ENCODE data around the gene MBNL2.

The MBNL2 gene

GRCh38 chr13:97235549-97236231 is 13.6 kb downstream of the MBNL2 start:
- TF ChIP-seq, protein P1, sequence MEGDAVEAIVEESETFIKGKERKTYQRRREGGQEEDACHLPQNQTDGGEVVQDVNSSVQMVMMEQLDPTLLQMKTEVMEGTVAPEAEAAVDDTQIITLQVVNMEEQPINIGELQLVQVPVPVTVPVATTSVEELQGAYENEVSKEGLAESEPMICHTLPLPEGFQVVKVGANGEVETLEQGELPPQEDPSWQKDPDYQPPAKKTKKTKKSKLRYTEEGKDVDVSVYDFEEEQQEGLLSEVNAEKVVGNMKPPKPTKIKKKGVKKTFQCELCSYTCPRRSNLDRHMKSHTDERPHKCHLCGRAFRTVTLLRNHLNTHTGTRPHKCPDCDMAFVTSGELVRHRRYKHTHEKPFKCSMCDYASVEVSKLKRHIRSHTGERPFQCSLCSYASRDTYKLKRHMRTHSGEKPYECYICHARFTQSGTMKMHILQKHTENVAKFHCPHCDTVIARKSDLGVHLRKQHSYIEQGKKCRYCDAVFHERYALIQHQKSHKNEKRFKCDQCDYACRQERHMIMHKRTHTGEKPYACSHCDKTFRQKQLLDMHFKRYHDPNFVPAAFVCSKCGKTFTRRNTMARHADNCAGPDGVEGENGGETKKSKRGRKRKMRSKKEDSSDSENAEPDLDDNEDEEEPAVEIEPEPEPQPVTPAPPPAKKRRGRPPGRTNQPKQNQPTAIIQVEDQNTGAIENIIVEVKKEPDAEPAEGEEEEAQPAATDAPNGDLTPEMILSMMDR (IDR thresholded peaks at IDR 0.05; ENCODE audit: low read depth, low read length), result no peak
- Histone ChIP-seq H3K27ac (no peak overlapping the region), H3K27me3 (ENCODE audit: insufficient read depth, low read depth, severe bottlenecking) (no peaks in the 10 kb centered on the region), H3K36me3 (peaks cover 2% of the 10 kb centered on the region; the same call in 1 of the 2 replicates), H3K9me3 (ENCODE audit: severe bottlenecking) (no peaks in the 10 kb centered on the region), H3K4me3 (ENCODE audit: low read depth, low read length) (no peak overlapping the region)
- DNase-seq, result no peak

DNA sequence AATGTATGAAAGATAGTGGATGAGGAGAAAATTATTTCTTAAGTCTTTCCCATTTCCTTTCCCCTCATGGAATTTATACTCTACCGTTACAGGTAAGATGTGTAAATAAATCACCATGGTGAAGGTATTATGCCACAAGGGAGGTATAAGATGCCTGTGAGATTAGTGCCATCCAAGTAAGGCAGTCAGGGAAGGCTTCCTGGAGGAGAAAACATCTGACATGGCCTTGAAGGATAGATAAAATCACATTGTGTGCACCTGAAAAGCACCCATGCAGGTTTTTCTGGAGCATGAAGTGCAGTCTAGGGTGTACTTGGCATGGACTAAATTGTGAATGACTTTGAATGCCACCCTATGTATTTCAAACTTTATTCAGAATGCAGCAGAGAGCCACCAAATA is 15.3 kb downstream of the MBNL2 start:
- H3K36me3 ChIP-seq, result peaks cover 2% of the 10 kb centered on the region; the same call in 1 of the 2 replicates
- TF ChIP-seq, protein P1 (IDR thresholded peaks at IDR 0.05; ENCODE audit: low read depth, low read length), result no peak
- H3K4me3 ChIP-seq (ENCODE audit: low read depth, low read length), result no peak overlapping the region
- no peaks in the 10 kb centered on the region for H3K9me3 ChIP-seq (ENCODE audit: severe bottlenecking)
- no peaks in the 10 kb centered on the region for H3K27me3 ChIP-seq (ENCODE audit: insufficient read depth, low read depth, severe bottlenecking)
- H3K27ac ChIP-seq, result no peak overlapping the region
- no peak for DNase-seq

DNA sequence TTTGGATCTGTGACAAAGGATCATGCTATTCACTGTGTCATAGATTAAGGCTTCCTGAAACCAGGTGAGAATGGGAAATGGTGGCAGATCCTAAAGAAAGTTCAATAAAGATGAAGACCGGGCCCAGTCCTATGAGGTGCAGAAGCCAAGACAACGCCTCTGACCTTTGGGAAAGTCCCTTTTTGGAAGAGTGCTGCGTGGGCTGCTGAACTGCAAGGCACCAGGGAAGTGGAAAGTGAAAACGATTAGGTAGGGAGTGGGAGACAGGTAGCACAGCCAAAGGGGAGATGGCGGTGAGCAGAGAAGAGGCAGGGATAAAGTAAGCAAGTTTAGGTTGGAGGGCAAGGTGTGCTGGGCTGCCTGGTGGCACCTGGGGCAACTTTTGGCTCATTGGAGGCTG is 16.3 kb downstream of the MBNL2 start:
- Histone ChIP-seq H3K9me3 (ENCODE audit: severe bottlenecking) (no peaks in the 10 kb centered on the region), H3K27me3 (ENCODE audit: insufficient read depth, low read depth, severe bottlenecking) (no peaks in the 10 kb centered on the region), H3K27ac (no peak overlapping the region), H3K4me3 (ENCODE audit: low read depth, low read length) (no peak overlapping the region), H3K36me3 (peaks cover 2% of the 10 kb centered on the region; the same call in 1 of the 2 replicates)
- no peak for DNase-seq
- TF ChIP-seq, protein P1 (IDR thresholded peaks at IDR 0.05; ENCODE audit: low read depth, low read length), result no peak

GRCh38 chr13:97238883-97239282 is 16.8 kb downstream of the MBNL2 start:
- no peak overlapping the region for H3K27ac ChIP-seq
- TF ChIP-seq, protein P1 (IDR thresholded peaks at IDR 0.05; ENCODE audit: low read depth, low read length), result no peak
- H3K9me3 ChIP-seq (ENCODE audit: severe bottlenecking), result no peaks in the 10 kb centered on the region
- H3K27me3 ChIP-seq (ENCODE audit: insufficient read depth, low read depth, severe bottlenecking), result no peaks in the 10 kb centered on the region
- no peak for DNase-seq
- H3K4me3 ChIP-seq (ENCODE audit: low read depth, low read length), result no peak overlapping the region
- H3K36me3 ChIP-seq, result peaks cover 2% of the 10 kb centered on the region; the same call in 1 of the 2 replicates

DNA sequence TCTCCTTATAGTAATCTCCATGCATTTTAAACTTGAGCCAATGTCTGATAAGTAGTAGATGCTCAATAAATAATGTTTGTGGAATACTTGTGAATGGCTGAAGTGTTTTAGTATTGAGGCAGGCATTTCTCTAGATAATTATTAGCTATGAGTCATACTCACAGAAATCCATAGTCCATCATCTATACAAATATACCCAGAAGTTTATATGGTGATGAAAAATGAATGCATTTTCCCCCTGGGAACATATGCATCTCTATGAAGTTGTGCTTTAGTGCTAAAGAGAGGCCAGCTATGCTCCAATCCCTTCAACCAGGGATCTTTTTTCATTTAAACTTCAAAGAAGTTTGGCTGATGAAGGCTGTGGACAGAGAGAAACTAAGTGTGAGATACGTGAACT is 17.2 kb downstream of the MBNL2 start:
- DNase-seq, result no peak
- H3K4me3 ChIP-seq (ENCODE audit: low read depth, low read length), result no peak overlapping the region
- H3K27ac ChIP-seq, result no peak overlapping the region
- no peaks in the 10 kb centered on the region for H3K9me3 ChIP-seq (ENCODE audit: severe bottlenecking)
- no peaks in the 10 kb centered on the region for H3K27me3 ChIP-seq (ENCODE audit: insufficient read depth, low read depth, severe bottlenecking)
- H3K36me3 ChIP-seq, result peaks cover 2% of the 10 kb centered on the region; the same call in 1 of the 2 replicates
- TF ChIP-seq, protein P1 (IDR thresholded peaks at IDR 0.05; ENCODE audit: low read depth, low read length), result no peak

All from WERI-Rb-1 (cell line).